Keratinocyte (primary cell): ENCODE measurements around the gene FTCD. TPM values are rescaled to one million over a fixed set of nuclear protein-coding genes. Genes with fewer than 3 reads are reported as not detected.

Experiments
- DNase-seq: peaks from one replicate; pipeline ENCODE4 v3.0.0-alpha.2; 2011; ENCODE audit warnings: low read depth, missing footprints, low spot score
- FAIRE-seq: peaks from 2 replicates; lab custom pipeline; 2011; peaks lifted over from hg19 to GRCh38; lab: Jason Lieb, UNC
- H2AFZ ChIP-seq: 2 replicates; pipeline ENCODE4 v1.6.0; 2012; ENCODE audit warnings: low read length, control low read depth, inconsistent platforms; ENCODE audit not compliant: control insufficient read depth
- H3K27ac ChIP-seq: 2 replicates; pipeline ENCODE4 v1.5.1; 2011; ENCODE audit warnings: low read length; ENCODE audit not compliant: control insufficient read depth, insufficient read depth
- H3K27me3 ChIP-seq: 3 replicates; pipeline ENCODE4 v1.6.0; 2011; ENCODE audit warnings: low read length; ENCODE audit not compliant: control insufficient read depth, insufficient read depth; ENCODE audit errors: extremely low read depth
- H3K36me3 ChIP-seq, 2 experiments: 2 replicates in 1 of 2; 3 replicates in 1 of 2; pipeline ENCODE4 v1.5.1; 2011; ENCODE audit warnings: low read length in 2 of 2, mild to moderate bottlenecking in 1 of 2; ENCODE audit not compliant: control insufficient read depth in 2 of 2, insufficient read depth in 2 of 2; ENCODE audit errors: extremely low read depth in 1 of 2
- H3K4me1 ChIP-seq: 3 replicates; pipeline ENCODE4 v1.5.1; 2011; ENCODE audit warnings: low read length; ENCODE audit not compliant: control insufficient read depth, insufficient read depth; ENCODE audit errors: extremely low read depth
- H3K4me2 ChIP-seq: 3 replicates; pipeline ENCODE4 v1.6.0; 2011; ENCODE audit warnings: low read depth, low read length; ENCODE audit not compliant: control insufficient read depth, insufficient read depth; ENCODE audit errors: extremely low read depth
- H3K4me3 ChIP-seq, 3 experiments: fragments of 200-600 bp in 1 of 3; sonication (generic) in 1 of 3; 2 replicates in 2 of 3; 3 replicates in 1 of 3; pipeline ENCODE4 v1.5.1; 2011 to 2016; ENCODE audit warnings: low read length in 3 of 3, mild to moderate bottlenecking in 3 of 3, control low read depth in 2 of 3, inconsistent platforms in 1 of 3, low read depth in 1 of 3, mixed read lengths in 1 of 3, mixed run types in 1 of 3, moderate library complexity in 1 of 3; ENCODE audit not compliant: control insufficient read depth in 2 of 3, insufficient read depth in 2 of 3; ENCODE audit errors: extremely low read depth in 1 of 3
- H3K79me2 ChIP-seq: 2 replicates; pipeline ENCODE4 v1.6.0; 2012; ENCODE audit warnings: low read length; ENCODE audit not compliant: control insufficient read depth, insufficient read depth
- H3K9ac ChIP-seq: 3 replicates; pipeline ENCODE4 v1.6.0; 2011; ENCODE audit warnings: low read length; ENCODE audit not compliant: control insufficient read depth, insufficient read depth; ENCODE audit errors: extremely low read depth
- H3K9me1 ChIP-seq: 3 replicates; pipeline ENCODE4 v1.6.0; 2011; ENCODE audit warnings: low read length; ENCODE audit not compliant: control insufficient read depth, insufficient read depth; ENCODE audit errors: extremely low read depth
- H3K9me3 ChIP-seq: 2 replicates; pipeline ENCODE4 v1.5.1; 2012; ENCODE audit warnings: low read depth, low read length; ENCODE audit not compliant: control insufficient read depth
- H4K20me1 ChIP-seq: 3 replicates; pipeline ENCODE4 v1.6.0; 2011; ENCODE audit warnings: low read length; ENCODE audit not compliant: control insufficient read depth, insufficient read depth; ENCODE audit errors: extremely low read depth
- EZH2 ChIP-seq: IDR thresholded peaks from one replicate; pipeline ENCODE4 v1.6.1; 2012; ENCODE audit warnings: inconsistent platforms, mild to moderate bottlenecking, low read length, moderate library complexity
- dilution Hi-C: fragments of 300-500 bp; cut with MboI; formaldehyde crosslinking; loops from one replicate; pipeline ENCODE4 v1.7.0; 2020; ENCODE audit warnings: low sequenced_read_pairs; ENCODE audit not compliant: extremely low pct_ligation_motif_present
- polyA plus RNA-seq, 5 experiments: library from polyadenylated mRNA; depleted of rRNA in 3 of 5; stranded (reverse) in 3 of 5; stranded (forward) in 1 of 5; unstranded in 1 of 5; fragments of >200 nt; gene quantifications; 1 replicate in 1 of 5; 2 replicates in 3 of 5; 3 replicates in 1 of 5; pipeline versions ENCODE4 v1.2.1 to v1.2.3, GENCODE V29; 2011 to 2012; ENCODE audit warnings: missing spikeins in 2 of 5, low read depth in 1 of 5, low replicate concordance in 1 of 5
- TF ChIP-seq, protein P1 (sequence below), 3 experiments: IDR thresholded peaks in 1 of 3; conservative IDR thresholded peaks in 1 of 3; optimal IDR thresholded peaks in 1 of 3; 2 replicates in 2 of 3; 3 replicates in 1 of 3; pipeline versions ENCODE3 to v1.5.1; 2011; ENCODE audit warnings: low read length in 3 of 3, mild to moderate bottlenecking in 3 of 3, moderate library complexity in 2 of 3, control low read depth in 1 of 3, inconsistent platforms in 1 of 3; ENCODE audit not compliant: insufficient read depth in 2 of 3; ENCODE audit errors: extremely low read depth in 1 of 3

The FTCD gene
- polyA plus RNA-seq, 1 donor (not counting 4 experiments of a cell fraction or from before 2014, with no cell fraction given) = not detected

DNA sequence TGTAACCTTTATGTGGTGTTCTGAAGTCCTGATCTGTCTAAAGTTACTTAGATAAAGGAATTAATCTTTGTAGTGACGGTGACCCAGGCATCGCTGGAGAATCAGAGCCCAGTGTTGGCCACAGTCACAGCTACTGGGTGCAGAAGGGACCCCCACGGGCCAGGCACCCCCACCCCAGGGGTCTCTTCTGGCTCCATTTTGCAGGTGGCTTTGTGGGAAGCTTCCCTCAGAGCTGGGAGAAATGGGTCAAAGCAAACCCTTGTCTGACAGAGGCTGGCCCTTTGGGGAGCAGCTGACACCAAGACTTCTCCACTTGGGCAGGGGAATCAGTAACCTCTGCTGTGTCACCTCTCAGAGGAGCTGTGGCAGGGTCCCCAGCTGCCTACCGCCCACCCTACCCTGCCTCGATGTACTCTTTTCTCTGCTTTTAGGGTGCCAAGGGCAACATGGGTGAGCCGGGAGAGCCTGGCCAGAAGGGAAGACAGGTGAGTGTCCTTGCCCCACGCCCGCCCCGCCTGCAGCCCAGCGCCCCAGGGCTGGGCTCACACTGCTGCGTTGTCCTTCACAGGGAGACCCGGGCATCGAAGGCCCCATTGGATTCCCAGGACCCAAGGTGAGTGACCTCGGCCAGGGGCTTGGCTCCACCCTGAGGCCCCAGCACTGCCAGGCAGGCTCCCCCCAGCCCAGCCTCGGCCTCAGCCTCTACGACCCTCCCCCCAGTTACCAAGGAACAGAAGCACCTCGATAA, 39.8 kb downstream of the FTCD start:
- H4K20me1 ChIP-seq = no peaks in the 10 kb centered on the region
- H3K27ac ChIP-seq = no peak overlapping the region
- no peak for FAIRE-seq

DNA sequence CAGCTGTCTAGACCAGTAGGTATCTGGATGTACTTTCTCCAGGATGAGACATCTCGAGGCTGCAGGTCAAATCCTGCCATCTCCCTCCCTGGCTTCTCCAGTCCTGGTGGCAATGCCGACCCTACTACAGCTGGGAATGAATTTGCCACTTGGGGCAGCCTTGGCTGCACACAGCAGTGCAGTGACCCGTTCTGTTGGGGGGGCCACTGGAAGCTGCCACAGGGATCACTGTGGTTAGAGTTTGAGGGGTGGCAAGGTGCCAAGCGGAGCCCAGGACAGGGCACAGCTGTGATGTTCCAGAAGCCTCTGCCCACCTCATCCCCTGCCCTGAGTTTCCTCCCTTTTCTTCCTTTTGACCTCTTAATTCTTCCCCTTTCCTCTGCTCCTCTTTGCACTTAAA, 40.4 kb downstream of the FTCD start:
- no peaks in the 10 kb centered on the region for H3K36me3 ChIP-seq
- H2AFZ ChIP-seq = no peak overlapping the region
- dilution Hi-C loops = no loop called here
- FAIRE-seq (no peak), DNase-seq (no peak)
- no peak overlapping the region for H3K27ac ChIP-seq
- no peaks in the 10 kb centered on the region for H3K9me1 ChIP-seq
- H4K20me1 ChIP-seq = no peaks in the 10 kb centered on the region
- no peaks in the 10 kb centered on the region for H3K4me1 ChIP-seq
- no peaks in the 10 kb centered on the region for H3K27me3 ChIP-seq
- no peak overlapping the region for H3K4me2 ChIP-seq
- no peak overlapping the region for H3K4me3 ChIP-seq
- no peak for TF ChIP-seq EZH2
- TF ChIP-seq, protein P1, sequence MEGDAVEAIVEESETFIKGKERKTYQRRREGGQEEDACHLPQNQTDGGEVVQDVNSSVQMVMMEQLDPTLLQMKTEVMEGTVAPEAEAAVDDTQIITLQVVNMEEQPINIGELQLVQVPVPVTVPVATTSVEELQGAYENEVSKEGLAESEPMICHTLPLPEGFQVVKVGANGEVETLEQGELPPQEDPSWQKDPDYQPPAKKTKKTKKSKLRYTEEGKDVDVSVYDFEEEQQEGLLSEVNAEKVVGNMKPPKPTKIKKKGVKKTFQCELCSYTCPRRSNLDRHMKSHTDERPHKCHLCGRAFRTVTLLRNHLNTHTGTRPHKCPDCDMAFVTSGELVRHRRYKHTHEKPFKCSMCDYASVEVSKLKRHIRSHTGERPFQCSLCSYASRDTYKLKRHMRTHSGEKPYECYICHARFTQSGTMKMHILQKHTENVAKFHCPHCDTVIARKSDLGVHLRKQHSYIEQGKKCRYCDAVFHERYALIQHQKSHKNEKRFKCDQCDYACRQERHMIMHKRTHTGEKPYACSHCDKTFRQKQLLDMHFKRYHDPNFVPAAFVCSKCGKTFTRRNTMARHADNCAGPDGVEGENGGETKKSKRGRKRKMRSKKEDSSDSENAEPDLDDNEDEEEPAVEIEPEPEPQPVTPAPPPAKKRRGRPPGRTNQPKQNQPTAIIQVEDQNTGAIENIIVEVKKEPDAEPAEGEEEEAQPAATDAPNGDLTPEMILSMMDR (optimal IDR thresholded peaks at IDR 0.05 in 1 of 3, IDR thresholded peaks at IDR 0.05 in 1 of 3, conservative IDR thresholded peaks at IDR 0.05 in 1 of 3; ENCODE audit: extremely low read depth in 1 of 3, insufficient read depth in 2 of 3, low read length in 3 of 3) = no peak
- H3K79me2 ChIP-seq = no peaks in the 10 kb centered on the region
- H3K9ac ChIP-seq = no peak overlapping the region
- H3K9me3 ChIP-seq = peaks cover 5% of the 10 kb centered on the region

More for the DNA sequence above, 39.8 kb downstream of the FTCD start:
- no peaks in the 10 kb centered on the region for H3K9me1 ChIP-seq
- no peak overlapping the region for H3K4me3 ChIP-seq
- no peak overlapping the region for H3K9ac ChIP-seq
- no peaks in the 10 kb centered on the region for H3K79me2 ChIP-seq
- H3K36me3 ChIP-seq = no peaks in the 10 kb centered on the region
- H3K9me3 ChIP-seq = peaks cover 5% of the 10 kb centered on the region
- dilution Hi-C loops = no loop called here
- no peak for DNase-seq
- H3K4me1 ChIP-seq = no peaks in the 10 kb centered on the region
- no peak overlapping the region for H2AFZ ChIP-seq
- TF ChIP-seq, protein P1 (optimal IDR thresholded peaks at IDR 0.05 in 1 of 3, IDR thresholded peaks at IDR 0.05 in 1 of 3, conservative IDR thresholded peaks at IDR 0.05 in 1 of 3; ENCODE audit: extremely low read depth in 1 of 3, insufficient read depth in 2 of 3, low read length in 3 of 3) = no peak
- TF ChIP-seq EZH2 = no peak
- no peak overlapping the region for H3K4me2 ChIP-seq
- no peaks in the 10 kb centered on the region for H3K27me3 ChIP-seq
